ENCODE results near the gene CDCP1. TPM values are rescaled to one million over a fixed set of nuclear protein-coding genes. Genes with fewer than 3 reads are reported as not detected.

CDCP1 gene
- total RNA-seq, 1 experiment from 2014 or later = 85.0 TPM

- Histone ChIP-seq H4K20me1 (ENCODE audit: insufficient read depth) (no peaks in the 10 kb centered on the region), H3K27me3 (ENCODE audit: insufficient read depth, low read depth) (no peaks in the 10 kb centered on the region), H3K4me1 (replicated peaks; ENCODE audit: insufficient read depth) (no peaks in the 10 kb centered on the region), H3K79me2 (ENCODE audit: low read depth) (peaks cover 21% of the 10 kb centered on the region), H3K27ac (no peak overlapping the region), H3K9me3 (ENCODE audit: insufficient read depth, low read depth) (no peaks in the 10 kb centered on the region), H3K4me3 (no peak overlapping the region), H3K36me3 (ENCODE audit: low read depth) (peaks cover 60% of the 10 kb centered on the region), H3F3A (ENCODE audit: insufficient read depth, low read depth) (peaks cover 39% of the 10 kb centered on the region; the same call in 1 of the 2 replicates), H2AFZ (no peak overlapping the region), H3K9me2 (ENCODE audit: insufficient read depth) (no peaks in the 10 kb centered on the region), H3K4me2 (no peak overlapping the region)
- intact Hi-C loops (cut with micrococcal nuclease; ENCODE audit: unreplicated experiment) = no loop called here
- TF ChIP-seq CTCF (conservative IDR thresholded peaks at IDR 0.05) (no peak), EZH2 (IDR thresholded peaks at IDR 0.05; ENCODE audit: low read depth) (no peak)
- no peak for DNase-seq
- BruUV-seq (replicated peaks) = no TSS peak
- ChIA-PET POLR2A (ENCODE audit: unreplicated experiment) (no interaction called here), CTCF (no interaction called here)
These were observed 42.1 kb downstream of the CDCP1 start for GRCh38 chr3:45103753-45104714.

GRCh38 chr3:45103334-45103733 is 42.8 kb downstream of the CDCP1 start:
- BruUV-seq (replicated peaks) = no TSS peak
- TF ChIP-seq CTCF (conservative IDR thresholded peaks at IDR 0.05) = no peak
- TF ChIP-seq EZH2 (IDR thresholded peaks at IDR 0.05; ENCODE audit: low read depth) = no peak
- Histone ChIP-seq H3K9me2 (ENCODE audit: insufficient read depth) (no peaks in the 10 kb centered on the region), H3K36me3 (ENCODE audit: low read depth) (peaks cover 60% of the 10 kb centered on the region), H3K9me3 (ENCODE audit: insufficient read depth, low read depth) (no peaks in the 10 kb centered on the region), H3K79me2 (ENCODE audit: low read depth) (peaks cover 21% of the 10 kb centered on the region), H3F3A (ENCODE audit: insufficient read depth, low read depth) (peaks cover 39% of the 10 kb centered on the region; the same call in 1 of the 2 replicates), H3K27ac (no peak overlapping the region), H4K20me1 (ENCODE audit: insufficient read depth) (no peaks in the 10 kb centered on the region), H3K4me3 (no peak overlapping the region), H3K27me3 (ENCODE audit: insufficient read depth, low read depth) (no peaks in the 10 kb centered on the region), H2AFZ (no peak overlapping the region), H3K4me2 (no peak overlapping the region), H3K4me1 (replicated peaks; ENCODE audit: insufficient read depth) (no peaks in the 10 kb centered on the region)
- no peak for DNase-seq
- ChIA-PET POLR2A (ENCODE audit: unreplicated experiment) (no interaction called here), CTCF (interaction anchor here (1.1 kb wide), 1 partner anchor 107 kb away, joined by 11 read pairs; no protein-coding TSS in a partner anchor)
- intact Hi-C loops (cut with micrococcal nuclease; ENCODE audit: unreplicated experiment) = no loop called here

GRCh38 chr3:45100981-45101407 is 45.2 kb downstream of the CDCP1 start:
- TF ChIP-seq CTCF (conservative IDR thresholded peaks at IDR 0.05) (no peak), EZH2 (IDR thresholded peaks at IDR 0.05; ENCODE audit: low read depth) (no peak)
- POLR2A ChIA-PET (ENCODE audit: unreplicated experiment) = no interaction called here
- no TSS peak for BruUV-seq (replicated peaks)

More at GRCh38 chr3:45100981-45101407, 45.2 kb downstream of the CDCP1 start:
- H3K27ac ChIP-seq = no peak overlapping the region
- H3K36me3 ChIP-seq (ENCODE audit: low read depth) = peaks cover 56% of the 10 kb centered on the region
- H3K9me3 ChIP-seq (ENCODE audit: insufficient read depth, low read depth) = no peaks in the 10 kb centered on the region
- H3K4me2 ChIP-seq = no peak overlapping the region
- no peaks in the 10 kb centered on the region for H3K27me3 ChIP-seq (ENCODE audit: insufficient read depth, low read depth)
- CTCF ChIA-PET = interaction anchor here (0.6 kb wide), 2 partner anchors 107 to 1441 kb away, joined by 3 to 4 read pairs; no protein-coding TSS in a partner anchor
- H3K9me2 ChIP-seq (ENCODE audit: insufficient read depth) = no peaks in the 10 kb centered on the region
- DNase-seq = no peak
- no peaks in the 10 kb centered on the region for H4K20me1 ChIP-seq (ENCODE audit: insufficient read depth)
- H2AFZ ChIP-seq = no peak overlapping the region
- peaks cover 11% of the 10 kb centered on the region; the same call in 1 of the 2 replicates for H3K79me2 ChIP-seq (ENCODE audit: low read depth)
- intact Hi-C loops (cut with micrococcal nuclease; ENCODE audit: unreplicated experiment) = no loop called here
- 0 out of 2 replicates have a peak, but pooled peaks cover 2% of the 10 kb centered on the region for H3K4me1 ChIP-seq (replicated peaks; ENCODE audit: insufficient read depth)
- H3K4me3 ChIP-seq = no peak overlapping the region
- peaks cover 54% of the 10 kb centered on the region for H3F3A ChIP-seq (ENCODE audit: insufficient read depth, low read depth)

Data from PC-9 (cell line).